GM06990 (cell line): ENCODE data around the gene ING2.

Experiments
- DNase-seq: peaks from one replicate; pipeline ENCODE4 v3.0.0-alpha.2; 2011; ENCODE audit not compliant: insufficient read length; ENCODE audit errors: extremely low read depth
- H3K27me3 ChIP-seq: replicated peaks from 2 replicates; pipeline ENCODE4 v1.6.0; 2011; ENCODE audit warnings: low read length; ENCODE audit not compliant: control insufficient read depth, insufficient read depth
- H3K36me3 ChIP-seq: 2 replicates; pipeline ENCODE4 v1.5.1; 2011; ENCODE audit warnings: low read length; ENCODE audit not compliant: control insufficient read depth, insufficient read depth
- H3K4me3 ChIP-seq: replicated peaks from 2 replicates; pipeline ENCODE4 v1.5.1; 2011; ENCODE audit warnings: low read depth, mild to moderate bottlenecking, control low read depth, low read length
- CTCF ChIP-seq: IDR thresholded peaks from 2 replicates; pipeline ENCODE4 v1.5.1; 2011; ENCODE audit warnings: low read length, control low read depth, mild to moderate bottlenecking, inconsistent platforms; ENCODE audit not compliant: insufficient read depth, poor library complexity, severe bottlenecking

ING2 gene

GRCh38 chr4:183515411-183515810 is 10.6 kb downstream of the ING2 start:
- Histone ChIP-seq H3K36me3 (no peaks in the 10 kb centered on the region; the same call in 1 of the 2 replicates), H3K27me3 (no peaks in the 10 kb centered on the region), H3K4me3 (no peak overlapping the region)
- TF ChIP-seq CTCF, result no peak
- DNase-seq, result no peak

- Histone ChIP-seq H3K4me3 (no peak overlapping the region), H3K36me3 (no peaks in the 10 kb centered on the region), H3K27me3 (no peaks in the 10 kb centered on the region)
- no peak for DNase-seq
- no peak for TF ChIP-seq CTCF
These were observed 12.3 kb downstream of the ING2 start for GRCh38 chr4:183517194-183517593.

GRCh38 chr4:183517781-183518180 is 12.9 kb downstream of the ING2 start:
- no peak for TF ChIP-seq CTCF
- no peaks in the 10 kb centered on the region for H3K36me3 ChIP-seq
- no peak overlapping the region for H3K4me3 ChIP-seq
- no peaks in the 10 kb centered on the region for H3K27me3 ChIP-seq
- no peak for DNase-seq

GRCh38 chr4:183522821-183523220 is 18.0 kb downstream of the ING2 start:
- no peaks in the 10 kb centered on the region for H3K36me3 ChIP-seq
- H3K27me3 ChIP-seq, result no peaks in the 10 kb centered on the region
- TF ChIP-seq CTCF, result no peak
- H3K4me3 ChIP-seq, result no peak overlapping the region
- no peak for DNase-seq

GRCh38 chr4:183527326-183527725 is 22.5 kb downstream of the ING2 start:
- no peak for DNase-seq
- Histone ChIP-seq H3K36me3 (no peaks in the 10 kb centered on the region), H3K4me3 (no peak overlapping the region), H3K27me3 (no peaks in the 10 kb centered on the region)
- no peak for TF ChIP-seq CTCF

- no peak overlapping the region for H3K4me3 ChIP-seq
- no peak for DNase-seq
- no peak for TF ChIP-seq CTCF
- no peaks in the 10 kb centered on the region for H3K36me3 ChIP-seq
- H3K27me3 ChIP-seq, result no peaks in the 10 kb centered on the region
These were observed 28.0 kb downstream of the ING2 start for GRCh38 chr4:183532821-183533220.
